ENCODE data around the gene CITED1.

CITED1 gene

GRCh38 chrX:72348247-72348979 is 42.7 kb upstream of the CITED1 start:
- Histone ChIP-seq H3K27me3 (ENCODE audit: insufficient read depth, poor library complexity, severe bottlenecking) (no peaks in the 10 kb centered on the region), H3K36me3 (ENCODE audit: low read depth) (no peaks in the 10 kb centered on the region), H3K4me1 (ENCODE audit: insufficient read depth, poor library complexity, severe bottlenecking) (no peaks in the 10 kb centered on the region), H3K27ac (ENCODE audit: poor library complexity, severe bottlenecking) (no peak overlapping the region), H3K4me3 (ENCODE audit: severe bottlenecking) (no peak overlapping the region), H3K9me3 (ENCODE audit: severe bottlenecking) (no peaks in the 10 kb centered on the region)
- TF ChIP-seq CTCF (IDR thresholded peaks at IDR 0.05; ENCODE audit: poor library complexity, severe bottlenecking), result no peak
- ATAC-seq (ENCODE audit: low read depth) (no peak), DNase-seq (ENCODE audit: low spot score) (no peak)

- ATAC-seq (ENCODE audit: low read depth) (no peak), DNase-seq (ENCODE audit: low spot score) (no peak)
- Histone ChIP-seq H3K36me3 (ENCODE audit: low read depth) (no peaks in the 10 kb centered on the region), H3K9me3 (ENCODE audit: severe bottlenecking) (no peaks in the 10 kb centered on the region), H3K4me1 (ENCODE audit: insufficient read depth, poor library complexity, severe bottlenecking) (no peaks in the 10 kb centered on the region), H3K4me3 (ENCODE audit: severe bottlenecking) (no peak overlapping the region), H3K27me3 (ENCODE audit: insufficient read depth, poor library complexity, severe bottlenecking) (no peaks in the 10 kb centered on the region), H3K27ac (ENCODE audit: poor library complexity, severe bottlenecking) (no peak overlapping the region)
- no peak for TF ChIP-seq CTCF (IDR thresholded peaks at IDR 0.05; ENCODE audit: poor library complexity, severe bottlenecking)
Observed at GRCh38 chrX:72347366-72347765, 41.7 kb upstream of the CITED1 start.

- no peak for TF ChIP-seq CTCF (IDR thresholded peaks at IDR 0.05; ENCODE audit: poor library complexity, severe bottlenecking)
- ATAC-seq (ENCODE audit: low read depth), result no peak
- H3K27ac ChIP-seq (ENCODE audit: poor library complexity, severe bottlenecking), result no peak overlapping the region
- no peaks in the 10 kb centered on the region for H3K27me3 ChIP-seq (ENCODE audit: insufficient read depth, poor library complexity, severe bottlenecking)
- no peaks in the 10 kb centered on the region for H3K9me3 ChIP-seq (ENCODE audit: severe bottlenecking)
- H3K36me3 ChIP-seq (ENCODE audit: low read depth), result no peaks in the 10 kb centered on the region
- no peaks in the 10 kb centered on the region for H3K4me1 ChIP-seq (ENCODE audit: insufficient read depth, poor library complexity, severe bottlenecking)
- DNase-seq (ENCODE audit: low spot score), result no peak
- H3K4me3 ChIP-seq (ENCODE audit: severe bottlenecking), result no peak overlapping the region
Observed at GRCh38 chrX:72346302-72346949, 40.7 kb upstream of the CITED1 start.

GRCh38 chrX:72340626-72341025 is 34.9 kb upstream of the CITED1 start:
- Histone ChIP-seq H3K4me3 (ENCODE audit: severe bottlenecking) (no peak overlapping the region), H3K9me3 (ENCODE audit: severe bottlenecking) (no peaks in the 10 kb centered on the region), H3K27me3 (ENCODE audit: insufficient read depth, poor library complexity, severe bottlenecking) (no peaks in the 10 kb centered on the region), H3K27ac (ENCODE audit: poor library complexity, severe bottlenecking) (no peak overlapping the region), H3K4me1 (ENCODE audit: insufficient read depth, poor library complexity, severe bottlenecking) (no peaks in the 10 kb centered on the region), H3K36me3 (ENCODE audit: low read depth) (no peaks in the 10 kb centered on the region)
- no peak for ATAC-seq (ENCODE audit: low read depth)
- no peak for TF ChIP-seq CTCF (IDR thresholded peaks at IDR 0.05; ENCODE audit: poor library complexity, severe bottlenecking)
- no peak for DNase-seq (ENCODE audit: low spot score)

- Histone ChIP-seq H3K9me3 (ENCODE audit: severe bottlenecking) (no peaks in the 10 kb centered on the region), H3K27ac (ENCODE audit: poor library complexity, severe bottlenecking) (no peak overlapping the region), H3K27me3 (ENCODE audit: insufficient read depth, poor library complexity, severe bottlenecking) (no peaks in the 10 kb centered on the region), H3K4me1 (ENCODE audit: insufficient read depth, poor library complexity, severe bottlenecking) (no peaks in the 10 kb centered on the region), H3K4me3 (ENCODE audit: severe bottlenecking) (no peak overlapping the region), H3K36me3 (ENCODE audit: low read depth) (no peaks in the 10 kb centered on the region)
- ATAC-seq (ENCODE audit: low read depth) (no peak), DNase-seq (ENCODE audit: low spot score) (no peak)
- no peak for TF ChIP-seq CTCF (IDR thresholded peaks at IDR 0.05; ENCODE audit: poor library complexity, severe bottlenecking)
Observed at GRCh38 chrX:72340041-72340440, 34.3 kb upstream of the CITED1 start.

Measured in RWPE2 (cell line).